SK-N-MC (cell line): ENCODE measurements around the gene FNDC3B.

Source experiments
- DNase-seq: peaks from one replicate; pipeline ENCODE4 v3.0.0-alpha.2; 2011; ENCODE audit warnings: low read depth, low spot score
- H3K27ac ChIP-seq: fragments of 200-600 bp; sonication (generic); 2 replicates; pipeline ENCODE4 v1.5.1; 2016; ENCODE audit warnings: mixed run types
- H3K36me3 ChIP-seq: fragments of 200-600 bp; sonication (generic); 2 replicates; pipeline ENCODE4 v1.6.1; 2017; ENCODE audit warnings: antibody characterized with exemption, low read length, mixed read lengths; ENCODE audit not compliant: insufficient read depth
- H3K4me3 ChIP-seq: fragments of 200-600 bp; sonication (generic); 2 replicates; pipeline ENCODE4 v1.5.1; 2016
- H3K9ac ChIP-seq: fragments of 200-600 bp; sonication (generic); 2 replicates; pipeline ENCODE4 v1.8.0; 2017; ENCODE audit warnings: mixed run types, mixed read lengths; ENCODE audit not compliant: insufficient read length
- H3K9me3 ChIP-seq: fragments of 200-600 bp; sonication (generic); 2 replicates; pipeline ENCODE4 v1.6.1; 2017; ENCODE audit warnings: low read depth, mild to moderate bottlenecking, antibody characterized with exemption, low read length, moderate library complexity, mixed read lengths
- EZH2 ChIP-seq: fragments of 200-600 bp; sonication (generic); IDR thresholded peaks from one replicate; pipeline ENCODE4 v1.6.1; 2017; ENCODE audit warnings: antibody characterized with exemption
- FOXP2 ChIP-seq: optimal IDR thresholded peaks from 2 replicates; pipeline ENCODE3; 2011; ENCODE audit warnings: mild to moderate bottlenecking, moderate library complexity; ENCODE audit not compliant: insufficient read depth; ENCODE audit errors: extremely low read length, control extremely low read depth
- POLR2AphosphoS5 ChIP-seq: IDR thresholded peaks from 2 replicates; pipeline ENCODE4 v1.6.1; 2012; ENCODE audit warnings: mild to moderate bottlenecking, low read depth, low read length, borderline replicate concordance

Gene FNDC3B

GRCh38 chr3:172339892-172340291 lies 300.5 kb downstream of the FNDC3B start:
- peaks cover 35% of the 10 kb centered on the region for H3K36me3 ChIP-seq

GRCh38 chr3:172340583-172340982 lies 301.2 kb downstream of the FNDC3B start:
- Histone ChIP-seq H3K9me3 (no peaks in the 10 kb centered on the region), H3K27ac (no peak overlapping the region), H3K4me3 (no peak overlapping the region), H3K9ac (no peak overlapping the region), H3K36me3 (peaks cover 39% of the 10 kb centered on the region)
- no peak for DNase-seq
- TF ChIP-seq FOXP2 (no peak), POLR2AphosphoS5 (no peak), EZH2 (no peak)

More at GRCh38 chr3:172339892-172340291, 300.5 kb downstream of the FNDC3B start:
- Histone ChIP-seq H3K9ac (no peak overlapping the region), H3K4me3 (no peak overlapping the region), H3K9me3 (no peaks in the 10 kb centered on the region), H3K27ac (no peak overlapping the region)
- no peak for DNase-seq
- TF ChIP-seq POLR2AphosphoS5 = no peak
- no peak for TF ChIP-seq FOXP2
- TF ChIP-seq EZH2 = no peak

GRCh38 chr3:172341482-172342059 lies 302.2 kb downstream of the FNDC3B start:
- Histone ChIP-seq H3K27ac (no peak overlapping the region), H3K9me3 (no peaks in the 10 kb centered on the region), H3K36me3 (peaks cover 46% of the 10 kb centered on the region), H3K9ac (no peak overlapping the region), H3K4me3 (no peak overlapping the region)
- TF ChIP-seq FOXP2 = no peak
- no peak for TF ChIP-seq EZH2
- no peak for TF ChIP-seq POLR2AphosphoS5
- peak; percentile 64 for DNase-seq

GRCh38 chr3:172342097-172342659 lies 302.8 kb downstream of the FNDC3B start:
- Histone ChIP-seq H3K36me3 (peaks cover 50% of the 10 kb centered on the region), H3K9me3 (no peaks in the 10 kb centered on the region), H3K27ac (no peak overlapping the region), H3K9ac (no peak overlapping the region), H3K4me3 (no peak overlapping the region)
- DNase-seq = no peak
- no peak for TF ChIP-seq EZH2
- no peak for TF ChIP-seq FOXP2

GRCh38 chr3:172343117-172343516 lies 303.7 kb downstream of the FNDC3B start:
- no peak for TF ChIP-seq POLR2AphosphoS5
- H3K36me3 ChIP-seq = peaks cover 50% of the 10 kb centered on the region
- no peak for DNase-seq

GRCh38 chr3:172343979-172344378 lies 304.6 kb downstream of the FNDC3B start:
- Histone ChIP-seq H3K9me3 (no peaks in the 10 kb centered on the region), H3K36me3 (peaks cover 50% of the 10 kb centered on the region), H3K27ac (no peak overlapping the region), H3K9ac (no peak overlapping the region), H3K4me3 (no peak overlapping the region)
- DNase-seq = no peak
- no peak for TF ChIP-seq FOXP2
- TF ChIP-seq POLR2AphosphoS5 = no peak
- TF ChIP-seq EZH2 = no peak

More at GRCh38 chr3:172343117-172343516, 303.7 kb downstream of the FNDC3B start:
- Histone ChIP-seq H3K9me3 (no peaks in the 10 kb centered on the region), H3K27ac (no peak overlapping the region), H3K9ac (no peak overlapping the region), H3K4me3 (no peak overlapping the region)

GRCh38 chr3:172346161-172346560 lies 306.8 kb downstream of the FNDC3B start:
- Histone ChIP-seq H3K9ac (no peak overlapping the region), H3K36me3 (peaks cover 47% of the 10 kb centered on the region), H3K27ac (no peak overlapping the region), H3K4me3 (no peak overlapping the region), H3K9me3 (no peaks in the 10 kb centered on the region)
- no peak for TF ChIP-seq POLR2AphosphoS5
- TF ChIP-seq FOXP2 = no peak
- TF ChIP-seq EZH2 = no peak
- no peak for DNase-seq

- Histone ChIP-seq H3K27ac (no peak overlapping the region), H3K9ac (no peak overlapping the region), H3K9me3 (no peaks in the 10 kb centered on the region), H3K4me3 (no peak overlapping the region), H3K36me3 (peaks cover 47% of the 10 kb centered on the region)
- no peak for DNase-seq
- TF ChIP-seq FOXP2 = no peak
Measured at GRCh38 chr3:172347895-172348679, 308.7 kb downstream of the FNDC3B start.

- no peak for DNase-seq
- no peak for TF ChIP-seq EZH2
- no peak for TF ChIP-seq FOXP2
- no peak for TF ChIP-seq POLR2AphosphoS5
- no peaks in the 10 kb centered on the region for H3K9me3 ChIP-seq
- H3K4me3 ChIP-seq = no peak overlapping the region
- no peak overlapping the region for H3K27ac ChIP-seq
- H3K9ac ChIP-seq = no peak overlapping the region
- peaks cover 27% of the 10 kb centered on the region for H3K36me3 ChIP-seq
Measured at GRCh38 chr3:172351895-172352466, 312.6 kb downstream of the FNDC3B start.
